ENCODE measurements around the gene IMPDH1. TPM values are rescaled to one million over a fixed set of nuclear protein-coding genes. Genes with fewer than 3 reads are reported as not detected.

The IMPDH1 gene
- total and polyA plus RNA-seq, 9 of the 15 experiments (the other 6 are each of a cell fraction or from before 2014, with no cell fraction given): 0.80 to 118 (median 64.3) TPM

GRCh38 chr7:128425850-128426249 lies 16.1 kb upstream of the IMPDH1 start (continued):
- TF ChIP-seq TRIM28 (IDR thresholded peaks at IDR 0.05) (no peak), POLR2AphosphoS5 (IDR thresholded peaks at IDR 0.05; ENCODE audit: control insufficient read depth, insufficient read depth, low read depth, low read length) (no peak)

DNA sequence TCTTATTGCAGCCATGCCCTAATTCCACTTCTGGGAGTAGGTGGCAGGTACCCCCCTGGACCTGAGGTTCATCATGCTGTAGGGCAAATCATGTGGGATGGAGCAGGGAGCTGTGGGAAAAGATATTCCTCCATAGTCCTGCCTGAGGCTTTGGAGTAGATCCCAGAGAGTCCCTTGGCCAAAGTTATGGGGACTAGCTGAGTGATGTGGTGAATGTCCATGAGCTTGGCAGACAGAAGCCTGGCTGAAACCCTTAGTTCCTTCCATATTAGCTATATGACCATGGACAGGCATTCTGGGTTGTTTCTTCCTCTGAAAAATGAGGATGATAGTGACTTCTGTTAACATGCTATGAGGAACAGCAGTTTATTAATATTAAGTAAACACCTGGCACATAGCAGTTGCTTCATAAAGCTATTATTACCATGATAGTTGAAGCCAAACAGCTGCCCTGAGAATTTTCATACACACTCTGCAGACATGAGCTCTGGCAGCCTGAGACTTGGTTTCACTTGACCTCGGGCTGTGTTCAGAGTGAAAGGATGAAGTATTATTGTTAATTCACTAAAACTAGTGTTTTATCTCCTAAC lies 15.0 kb upstream of the IMPDH1 start:
- POLR2A ChIA-PET: interaction anchor here (0.6 to 2.3 kb wide), 10 partner anchors 10 to 742 kb away, joined by 3 to 10 read pairs (median 4); partner anchors contain the start of genes HILPDA, IMPDH1 and METTL2B
- in situ Hi-C loops (cut with MboI): loop anchor here (5.0 kb wide), 1 partner anchor 38 kb away; no protein-coding TSS in a partner anchor
- FAIRE-seq (no peak), DNase-seq (ENCODE audit: extremely low read depth in 1 of 4, low spot score in 3 of 4) (no peak), ATAC-seq (no peak)
- H3K27ac ChIP-seq (ENCODE audit: extremely low read depth, low read depth, low read length): no peak overlapping the region
- no peaks in the 10 kb centered on the region for H3K9me3 ChIP-seq (replicated peaks; ENCODE audit: control insufficient read depth, insufficient read depth, low read depth, low read length)
- intact Hi-C loops (cut with micrococcal nuclease): loop anchor here (1.0 to 5.0 kb wide), 2 partner anchors 26 to 53 kb away; partner anchors contain the start of gene METTL2B
- H3K36me3 ChIP-seq (ENCODE audit: control insufficient read depth, insufficient read depth, low read length): no peaks in the 10 kb centered on the region
- no peak overlapping the region for H3K9ac ChIP-seq (ENCODE audit: insufficient read depth in 1 of 2, low read depth in 2 of 2, low read length in 2 of 2)
- H2AFZ ChIP-seq (ENCODE audit: low read depth, low read length): no peak overlapping the region
- TF ChIP-seq ZC3H4 (CRISPR knock-in tag; IDR thresholded peaks at IDR 0.05; ENCODE audit: borderline replicate concordance) (0 out of 2 replicates have a peak, but pooled peaks have one; percentile 36), ZNF431 (CRISPR knock-in tag; IDR thresholded peaks at IDR 0.05) (no peak)
- TF ChIP-seq, protein P1, sequence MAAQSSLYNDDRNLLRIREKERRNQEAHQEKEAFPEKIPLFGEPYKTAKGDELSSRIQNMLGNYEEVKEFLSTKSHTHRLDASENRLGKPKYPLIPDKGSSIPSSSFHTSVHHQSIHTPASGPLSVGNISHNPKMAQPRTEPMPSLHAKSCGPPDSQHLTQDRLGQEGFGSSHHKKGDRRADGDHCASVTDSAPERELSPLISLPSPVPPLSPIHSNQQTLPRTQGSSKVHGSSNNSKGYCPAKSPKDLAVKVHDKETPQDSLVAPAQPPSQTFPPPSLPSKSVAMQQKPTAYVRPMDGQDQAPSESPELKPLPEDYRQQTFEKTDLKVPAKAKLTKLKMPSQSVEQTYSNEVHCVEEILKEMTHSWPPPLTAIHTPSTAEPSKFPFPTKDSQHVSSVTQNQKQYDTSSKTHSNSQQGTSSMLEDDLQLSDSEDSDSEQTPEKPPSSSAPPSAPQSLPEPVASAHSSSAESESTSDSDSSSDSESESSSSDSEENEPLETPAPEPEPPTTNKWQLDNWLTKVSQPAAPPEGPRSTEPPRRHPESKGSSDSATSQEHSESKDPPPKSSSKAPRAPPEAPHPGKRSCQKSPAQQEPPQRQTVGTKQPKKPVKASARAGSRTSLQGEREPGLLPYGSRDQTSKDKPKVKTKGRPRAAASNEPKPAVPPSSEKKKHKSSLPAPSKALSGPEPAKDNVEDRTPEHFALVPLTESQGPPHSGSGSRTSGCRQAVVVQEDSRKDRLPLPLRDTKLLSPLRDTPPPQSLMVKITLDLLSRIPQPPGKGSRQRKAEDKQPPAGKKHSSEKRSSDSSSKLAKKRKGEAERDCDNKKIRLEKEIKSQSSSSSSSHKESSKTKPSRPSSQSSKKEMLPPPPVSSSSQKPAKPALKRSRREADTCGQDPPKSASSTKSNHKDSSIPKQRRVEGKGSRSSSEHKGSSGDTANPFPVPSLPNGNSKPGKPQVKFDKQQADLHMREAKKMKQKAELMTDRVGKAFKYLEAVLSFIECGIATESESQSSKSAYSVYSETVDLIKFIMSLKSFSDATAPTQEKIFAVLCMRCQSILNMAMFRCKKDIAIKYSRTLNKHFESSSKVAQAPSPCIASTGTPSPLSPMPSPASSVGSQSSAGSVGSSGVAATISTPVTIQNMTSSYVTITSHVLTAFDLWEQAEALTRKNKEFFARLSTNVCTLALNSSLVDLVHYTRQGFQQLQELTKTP (IDR thresholded peaks at IDR 0.05; ENCODE audit: low read depth in 1 of 2, partially characterized antibody in 2 of 2): no peak
- TF ChIP-seq, protein P2, sequence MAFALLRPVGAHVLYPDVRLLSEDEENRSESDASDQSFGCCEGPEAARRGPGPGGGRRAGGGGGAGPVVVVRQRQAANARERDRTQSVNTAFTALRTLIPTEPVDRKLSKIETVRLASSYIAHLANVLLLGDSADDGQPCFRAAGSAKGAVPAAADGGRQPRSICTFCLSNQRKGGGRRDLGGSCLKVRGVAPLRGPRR (CRISPR knock-in tag; IDR thresholded peaks at IDR 0.05): no peak
- H3K79me2 ChIP-seq (ENCODE audit: control insufficient read depth, insufficient read depth, low read length): no peaks in the 10 kb centered on the region
- peaks cover 5 to 7% of the 10 kb centered on the region in 2 experiments; a peak in 3 of 5 replicates for H3K4me1 ChIP-seq (replicated peaks in 1 of 2; ENCODE audit: control insufficient read depth in 2 of 2, insufficient read depth in 2 of 2, low read length in 2 of 2)
- peaks cover 4% of the 10 kb centered on the region in 2 experiments; a peak in 2 of 5 replicates for H3K27me3 ChIP-seq (ENCODE audit: control insufficient read depth in 2 of 2, insufficient read depth in 2 of 2, low read length in 2 of 2)
- no peak overlapping the region for H3K4me3 ChIP-seq
- WGBS (ENCODE audit: insufficient coverage, low coverage, missing lambda C conversion rate): 14% methylated on average over 1 of the region's 1 CpG
- no TSS peak for BruUV-seq (replicated peaks)
- CTCF ChIA-PET (ENCODE audit: low intra/inter-chr PET ratio): interaction anchor here (1.7 to 9.7 kb wide), 3 partner anchors 27 to 77 kb away, joined by 12 to 173 read pairs (median 134); no protein-coding TSS in a partner anchor
- no peaks in the 10 kb centered on the region for H4K20me1 ChIP-seq (replicated peaks; ENCODE audit: control insufficient read depth, insufficient read depth, low read length)
- H3K9me1 ChIP-seq (ENCODE audit: control insufficient read depth, insufficient read depth, low read length): no peaks in the 10 kb centered on the region
- H3K4me2 ChIP-seq (ENCODE audit: insufficient read depth, low read length): no peak overlapping the region
